ENCODE data around the gene SF3B2. TPM values are rescaled to one million over a fixed set of nuclear protein-coding genes. Genes with fewer than 3 reads are reported as not detected.

Gene SF3B2
- polyA plus RNA-seq, 3 donors, result 229 to 250 (median 238) TPM

DNA sequence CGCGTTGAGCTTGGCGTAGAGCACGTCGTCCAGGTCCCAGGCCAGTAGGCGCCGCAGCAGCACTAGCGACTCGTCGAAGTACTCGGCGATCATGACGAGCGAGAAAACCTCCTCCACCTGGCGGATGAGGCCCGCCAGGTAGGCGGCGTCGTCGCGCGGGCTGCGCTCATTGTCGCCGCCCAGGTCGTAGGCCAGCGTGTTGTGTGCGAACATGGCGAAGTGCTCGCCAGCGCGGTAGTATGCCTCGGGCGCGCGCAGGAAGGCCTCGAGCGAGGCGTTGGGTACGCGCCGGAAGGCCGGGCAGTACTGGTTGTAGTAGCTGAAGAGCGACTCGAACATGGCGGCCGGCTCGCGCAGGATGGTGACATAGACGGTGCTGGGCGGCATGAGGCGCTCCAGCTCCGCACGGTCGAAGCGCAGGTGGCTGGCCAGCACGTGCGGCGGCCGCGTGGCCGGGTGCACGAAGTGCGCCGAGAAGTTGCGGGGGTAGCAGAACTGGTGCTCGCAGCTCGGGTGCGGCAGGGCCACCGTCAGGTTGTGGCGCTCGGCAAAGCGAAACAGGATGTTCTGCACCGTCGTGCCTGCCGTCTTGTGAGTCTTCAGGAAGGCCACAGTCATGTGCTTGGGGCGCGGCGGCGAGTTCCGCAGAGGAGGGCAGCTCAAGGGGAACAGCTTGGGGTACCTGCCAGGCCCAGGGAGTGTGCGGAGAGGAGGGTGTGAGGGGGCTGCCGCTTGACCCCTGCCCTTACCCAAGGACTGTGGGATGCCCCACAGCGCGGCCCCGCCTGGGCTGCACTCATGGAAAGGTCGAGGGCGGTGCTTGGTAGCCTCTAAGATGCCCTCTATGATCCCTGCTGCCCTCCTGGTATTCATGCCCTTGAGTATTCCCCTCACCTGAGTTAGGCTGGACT, 8.9 kb upstream of the SF3B2 start:
- no peak for DNase-seq

GRCh38 chr11:66044757-66045156, 7.4 kb upstream of the SF3B2 start:
- DNase-seq, result no peak

GRCh38 chr11:66045177-66045639, 7.0 kb upstream of the SF3B2 start:
- DNase-seq, result peak; percentile 64

- DNase-seq, result no peak
Measured at GRCh38 chr11:66046901-66047300, 5.3 kb upstream of the SF3B2 start.

- DNase-seq, result peak; percentile 58
Measured at GRCh38 chr11:66047541-66048365, 4.4 kb upstream of the SF3B2 start.

- peak; percentile 42 for DNase-seq
Measured at GRCh38 chr11:66048547-66049323, 3.4 kb upstream of the SF3B2 start, which contains the start of gene GAL3ST3. TSS of gene GAL3ST3 (minus strand) at chr11:66049161. CDS start at chr11:66045415, 3,746 bp downstream.

- peak; percentile 21 for DNase-seq
Measured at GRCh38 chr11:66050581-66051231, 1.5 kb upstream of the SF3B2 start.

GRCh38 chr11:66051371-66051765, 796 bp upstream of the SF3B2 start:
- no peak for DNase-seq

- DNase-seq, result no peak
Measured at GRCh38 chr11:66052664-66052982, 459 bp downstream of the SF3B2 start.

- no peak for DNase-seq
Measured at GRCh38 chr11:66055021-66055420, 2.9 kb downstream of the SF3B2 start.

DNA sequence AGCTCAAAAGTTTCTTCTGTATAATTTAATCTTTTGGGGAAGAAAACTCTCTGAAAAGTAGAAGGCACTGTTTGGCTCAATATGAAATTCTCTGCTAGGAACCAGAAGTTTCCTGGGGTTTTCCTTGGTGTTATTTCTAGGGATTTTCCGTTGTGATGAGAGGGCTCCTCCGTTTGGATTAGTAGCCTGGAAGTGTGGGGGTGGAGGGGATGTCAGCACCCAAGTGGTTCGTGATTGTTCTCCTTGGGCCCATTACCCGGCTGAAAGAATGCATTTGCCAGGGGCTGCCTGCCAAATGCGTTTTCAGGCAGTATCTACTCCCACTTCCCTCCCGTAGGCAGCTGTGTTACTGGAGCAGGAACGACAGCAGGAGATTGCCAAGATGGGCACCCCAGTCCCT, 4.3 kb downstream of the SF3B2 start:
- DNase-seq, result no peak

DNA sequence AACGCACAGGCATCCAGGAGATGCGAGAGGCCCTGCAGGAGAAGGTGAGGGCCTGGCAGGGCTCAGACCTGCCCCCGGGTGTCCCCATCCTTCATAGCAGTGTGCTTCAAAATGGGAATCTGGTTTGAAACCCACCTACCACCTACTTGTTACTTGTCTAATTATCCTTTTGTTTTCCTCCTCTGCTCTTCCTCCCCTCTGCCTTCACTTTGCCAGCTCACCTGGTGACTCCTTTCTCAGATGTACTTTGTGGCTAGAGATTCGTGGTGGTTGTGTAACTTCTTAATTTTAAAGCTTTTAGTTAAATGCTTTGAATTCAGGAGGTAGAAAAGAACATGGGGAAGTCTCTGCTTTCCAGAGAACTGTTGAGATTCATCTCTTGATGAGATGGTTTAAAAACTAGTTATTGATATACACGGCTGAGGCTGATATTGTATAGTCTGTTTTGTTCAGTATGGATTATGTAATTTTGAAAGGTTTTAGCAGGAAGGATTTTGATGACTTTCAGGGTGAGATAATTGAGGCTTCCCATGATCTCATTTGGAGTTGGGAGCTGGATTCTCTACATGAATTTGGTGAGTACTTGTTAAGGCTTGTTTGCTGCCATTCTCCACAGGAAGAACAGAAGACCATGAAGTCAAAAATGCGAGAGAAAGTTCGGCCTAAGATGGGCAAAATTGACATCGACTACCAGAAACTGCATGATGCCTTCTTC, 8.0 kb downstream of the SF3B2 start:
- no peak for DNase-seq

GRCh38 chr11:66061268-66061667, 9.1 kb downstream of the SF3B2 start:
- DNase-seq, result no peak

- DNase-seq, result no peak
Measured at GRCh38 chr11:66062408-66062807, 10.2 kb downstream of the SF3B2 start.

DNA sequence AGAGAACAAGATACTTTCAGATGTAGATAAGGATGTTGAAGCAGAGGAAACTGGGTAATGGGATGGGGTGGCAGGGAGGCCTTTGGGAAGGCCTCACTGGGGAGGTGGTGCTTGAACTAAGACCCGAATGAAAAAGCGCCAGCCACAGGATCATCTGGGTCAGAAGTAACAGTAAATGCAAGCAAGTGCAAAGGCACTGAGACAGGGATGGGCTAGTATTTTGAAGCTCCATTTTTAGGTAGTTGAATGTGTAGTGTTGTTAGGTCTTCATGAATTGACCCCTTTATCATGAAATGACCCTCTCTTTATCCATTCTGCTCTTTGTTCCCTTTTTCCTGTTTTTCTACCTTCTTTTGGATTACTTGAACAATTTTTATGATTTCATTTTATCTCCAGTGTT, 11.7 kb downstream of the SF3B2 start:
- no peak for DNase-seq

GRCh38 chr11:66064571-66064970, 12.4 kb downstream of the SF3B2 start:
- DNase-seq, result no peak

DNA sequence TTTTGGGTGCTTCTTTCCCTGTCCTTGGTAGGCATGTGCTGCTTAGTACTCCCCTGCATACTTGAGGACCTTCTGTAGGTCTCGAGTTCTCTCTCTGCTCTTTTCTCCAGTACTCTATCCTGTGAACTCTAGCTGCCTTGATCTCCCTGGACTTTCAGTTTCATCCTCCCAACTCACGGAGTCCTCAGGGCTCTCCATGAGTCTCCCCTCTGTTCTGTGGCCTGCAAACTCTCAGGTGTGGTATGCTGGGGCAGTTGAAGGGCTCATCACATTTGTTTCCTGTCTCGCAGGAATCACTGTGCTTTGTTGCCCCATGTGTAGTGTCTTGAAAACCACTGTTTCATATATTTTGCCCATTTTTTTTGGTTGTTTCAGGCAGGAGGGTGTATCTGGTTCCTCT, 14.6 kb downstream of the SF3B2 start:
- DNase-seq, result no peak

GRCh38 chr11:66067640-66068039, 15.5 kb downstream of the SF3B2 start:
- no peak for DNase-seq

- DNase-seq, result peak; percentile 73
Measured at GRCh38 chr11:66068154-66068821, 16.1 kb downstream of the SF3B2 start.

All from renal pelvis (tissue), 4 donors.